ENCODE data around the gene OTULINL. TPM values are rescaled to one million over a fixed set of nuclear protein-coding genes. Genes with fewer than 3 reads are reported as not detected.

Gene OTULINL
- total RNA-seq, 2 experiments from 2014 or later: 31.1 to 34.6 TPM

DNA sequence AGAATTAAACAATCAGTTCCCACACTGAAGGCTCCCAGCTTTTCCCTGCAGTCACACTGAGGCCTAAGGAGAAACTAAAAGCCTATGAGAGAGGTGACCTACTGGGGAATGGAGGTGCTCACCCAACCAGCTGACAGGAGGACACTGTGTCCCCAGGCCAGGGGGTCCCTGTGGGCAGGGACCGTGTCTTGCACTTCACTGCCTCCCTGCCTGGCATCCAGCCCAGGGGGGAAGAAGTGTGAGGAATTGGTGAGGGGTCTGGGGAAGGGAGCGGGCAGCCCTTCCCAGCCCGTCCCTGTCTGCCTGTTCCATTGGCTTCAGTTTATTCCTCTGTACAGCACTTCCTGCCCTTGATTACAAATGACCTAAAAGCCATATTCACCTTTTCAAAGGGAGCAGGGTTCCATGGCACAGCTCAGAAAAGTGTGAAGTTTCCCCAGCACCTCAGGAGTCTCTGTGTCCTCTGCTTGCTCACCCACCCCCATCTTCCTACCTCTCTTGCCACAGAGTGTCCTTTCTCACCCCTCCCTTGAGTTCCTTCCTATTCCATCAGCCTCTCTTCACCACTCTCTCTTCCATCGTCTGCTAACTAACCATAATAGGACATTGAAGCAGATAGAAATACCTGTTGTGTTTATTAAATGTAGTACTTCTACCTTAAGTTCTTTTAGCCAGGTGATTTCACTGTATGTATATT is 12.9 kb downstream of the OTULINL start:
- Mint-ChIP-seq H3K9me3 (no peaks in the 10 kb centered on the region), H3K4me1 (peaks cover 83% of the 10 kb centered on the region), H3K27me3 (no peaks in the 10 kb centered on the region), H3K27ac (peak overlapping the region; percentile 95), H3K36me3 (ENCODE audit: low read depth) (peaks cover 24% of the 10 kb centered on the region), H3K4me3 (peak overlapping the region; percentile 53)
- DNase-seq: peak; percentile 19
- CTCF ChIA-PET: interaction anchor here (0.6 to 5.7 kb wide), 4 partner anchors 12 to 229 kb away, joined by 3 to 42 read pairs (median 7); partner anchors contain the start of gene OTULINL
- POLR2A ChIA-PET: interaction anchor here (1.0 to 5.6 kb wide), 8 partner anchors 10 to 276 kb away, joined by 3 to 122 read pairs (median 6); partner anchors contain the start of gene OTULINL

DNA sequence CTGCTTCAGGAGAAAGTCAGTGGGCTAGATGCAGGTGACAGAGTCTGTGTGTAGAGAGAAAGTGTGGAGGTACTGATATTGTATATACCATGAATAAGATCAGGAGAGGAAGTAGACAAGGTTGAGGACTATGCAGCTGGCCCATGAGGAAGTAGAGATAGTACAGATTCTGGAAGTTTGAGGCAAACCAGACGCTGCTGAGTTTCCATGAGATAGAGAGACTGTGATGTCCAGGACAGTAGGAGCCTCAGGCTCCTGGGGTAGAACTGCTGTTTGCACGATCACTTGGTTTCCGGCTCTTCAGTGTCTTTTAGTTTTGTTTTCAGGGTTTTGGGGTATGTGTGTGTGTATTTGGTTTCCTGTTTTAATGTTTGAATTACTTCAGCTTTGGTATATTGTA is 13.6 kb downstream of the OTULINL start:
- ChIA-PET POLR2A (interaction anchor here (0.9 to 5.6 kb wide), 9 partner anchors 10 to 276 kb away, joined by 3 to 122 read pairs (median 5); partner anchors contain the start of gene OTULINL), CTCF (interaction anchor here (0.6 to 5.7 kb wide), 5 partner anchors 12 to 231 kb away, joined by 3 to 42 read pairs (median 4); partner anchors contain the start of gene OTULINL)
- no peaks in the 10 kb centered on the region for H3K9me3 Mint-ChIP-seq
- DNase-seq: peak; percentile 56
- peaks cover 28% of the 10 kb centered on the region for H3K36me3 Mint-ChIP-seq (ENCODE audit: low read depth)
- no peaks in the 10 kb centered on the region for H3K27me3 Mint-ChIP-seq
- peaks cover 84% of the 10 kb centered on the region for H3K4me1 Mint-ChIP-seq
- H3K4me3 Mint-ChIP-seq: peak overlapping the region; percentile 53
- H3K27ac Mint-ChIP-seq: peak overlapping the region; percentile 95

DNA sequence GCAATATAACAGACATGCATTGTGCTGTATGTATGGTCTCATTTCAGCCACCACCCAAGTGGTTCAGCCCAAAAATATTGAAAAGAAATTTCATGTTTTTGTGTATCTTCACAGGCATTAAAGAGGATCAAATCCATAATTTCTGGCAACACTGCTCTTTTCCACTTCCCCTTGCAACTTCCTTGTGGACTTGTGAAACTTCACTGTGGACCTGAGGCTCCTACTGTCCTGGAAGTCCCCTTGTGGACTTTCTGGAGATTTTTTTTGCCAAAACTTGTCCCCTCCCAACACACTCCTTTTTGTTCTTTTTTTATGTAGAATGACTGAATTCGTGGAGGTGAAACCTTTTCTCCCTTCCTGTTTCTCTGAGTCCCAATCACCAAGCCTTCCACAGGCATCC is 14.3 kb downstream of the OTULINL start:
- H3K4me1 Mint-ChIP-seq: peaks cover 82% of the 10 kb centered on the region
- peak overlapping the region; percentile 53 for H3K4me3 Mint-ChIP-seq
- no peak for DNase-seq
- ChIA-PET CTCF (interaction anchor here (1.0 to 5.7 kb wide), 2 partner anchors 13 to 231 kb away, joined by 3 to 42 read pairs; partner anchors contain the start of gene OTULINL), POLR2A (interaction anchor here (0.9 to 5.6 kb wide), 7 partner anchors 11 to 275 kb away, joined by 3 to 122 read pairs (median 5); partner anchors contain the start of gene OTULINL)
- peaks cover 33% of the 10 kb centered on the region for H3K36me3 Mint-ChIP-seq (ENCODE audit: low read depth)
- peak overlapping the region; percentile 95 for H3K27ac Mint-ChIP-seq
- H3K9me3 Mint-ChIP-seq: no peaks in the 10 kb centered on the region
- no peaks in the 10 kb centered on the region for H3K27me3 Mint-ChIP-seq

DNA sequence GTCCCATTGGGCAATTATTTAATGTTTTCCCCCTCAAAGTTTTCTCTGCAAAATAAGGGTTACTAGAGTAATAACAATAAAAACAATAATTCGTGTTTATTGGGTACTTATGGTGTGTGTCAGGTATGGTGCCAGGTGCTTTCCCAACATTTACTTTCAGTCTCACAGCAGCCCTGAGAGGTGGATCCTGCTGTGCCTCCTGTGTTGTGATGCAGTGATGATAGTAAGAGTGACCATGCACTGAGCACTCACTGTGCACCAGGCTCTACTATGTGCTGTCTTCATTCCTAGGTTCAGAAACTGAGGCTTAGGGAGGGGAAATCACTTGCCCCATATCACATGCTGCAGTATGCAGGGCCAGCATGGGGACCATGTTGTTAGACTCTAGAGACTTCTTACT is 15.5 kb downstream of the OTULINL start:
- ChIA-PET CTCF (no interaction called here), POLR2A (interaction anchor here (2.3 kb wide), 1 partner anchor 8 kb away, joined by 6 read pairs; no protein-coding TSS in a partner anchor)
- peak overlapping the region; percentile 95 for H3K27ac Mint-ChIP-seq
- no peaks in the 10 kb centered on the region for H3K27me3 Mint-ChIP-seq
- H3K36me3 Mint-ChIP-seq (ENCODE audit: low read depth): peaks cover 43% of the 10 kb centered on the region
- no peaks in the 10 kb centered on the region for H3K9me3 Mint-ChIP-seq
- no peak for DNase-seq
- H3K4me3 Mint-ChIP-seq: no peak overlapping the region
- peaks cover 74% of the 10 kb centered on the region for H3K4me1 Mint-ChIP-seq

DNA sequence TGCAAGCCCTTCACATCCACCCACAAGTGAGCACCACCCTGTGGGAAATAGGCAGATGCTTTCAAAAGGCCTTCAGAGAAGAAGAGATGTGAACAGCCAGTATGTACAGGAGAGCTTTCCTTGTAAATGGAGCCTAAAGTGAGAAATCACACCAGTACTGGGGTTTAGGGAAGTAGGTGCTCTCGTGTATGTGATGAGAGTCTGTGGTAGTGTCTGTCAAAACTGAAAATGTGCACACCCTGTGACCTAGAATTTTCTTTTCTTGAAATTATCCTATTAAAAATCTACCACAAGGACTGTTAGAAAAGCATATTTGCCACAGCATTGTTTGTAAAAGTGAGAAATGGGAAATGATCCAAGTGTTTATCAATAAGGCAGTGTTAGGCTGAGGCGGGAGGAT is 16.6 kb downstream of the OTULINL start:
- no peaks in the 10 kb centered on the region for H3K9me3 Mint-ChIP-seq
- no peaks in the 10 kb centered on the region for H3K27me3 Mint-ChIP-seq
- no peak for DNase-seq
- ChIA-PET CTCF (interaction anchor here (0.8 to 2.1 kb wide), 3 partner anchors 16 to 50 kb away, joined by 3 to 12 read pairs (median 4); partner anchors contain the start of gene OTULINL), POLR2A (interaction anchor here (0.8 to 2.3 kb wide), 4 partner anchors 9 to 184 kb away, joined by 3 to 13 read pairs (median 4); no protein-coding TSS in a partner anchor)
- H3K27ac Mint-ChIP-seq: no peak overlapping the region
- no peak overlapping the region for H3K4me3 Mint-ChIP-seq
- H3K36me3 Mint-ChIP-seq (ENCODE audit: low read depth): peaks cover 47% of the 10 kb centered on the region
- peaks cover 70% of the 10 kb centered on the region for H3K4me1 Mint-ChIP-seq

DNA sequence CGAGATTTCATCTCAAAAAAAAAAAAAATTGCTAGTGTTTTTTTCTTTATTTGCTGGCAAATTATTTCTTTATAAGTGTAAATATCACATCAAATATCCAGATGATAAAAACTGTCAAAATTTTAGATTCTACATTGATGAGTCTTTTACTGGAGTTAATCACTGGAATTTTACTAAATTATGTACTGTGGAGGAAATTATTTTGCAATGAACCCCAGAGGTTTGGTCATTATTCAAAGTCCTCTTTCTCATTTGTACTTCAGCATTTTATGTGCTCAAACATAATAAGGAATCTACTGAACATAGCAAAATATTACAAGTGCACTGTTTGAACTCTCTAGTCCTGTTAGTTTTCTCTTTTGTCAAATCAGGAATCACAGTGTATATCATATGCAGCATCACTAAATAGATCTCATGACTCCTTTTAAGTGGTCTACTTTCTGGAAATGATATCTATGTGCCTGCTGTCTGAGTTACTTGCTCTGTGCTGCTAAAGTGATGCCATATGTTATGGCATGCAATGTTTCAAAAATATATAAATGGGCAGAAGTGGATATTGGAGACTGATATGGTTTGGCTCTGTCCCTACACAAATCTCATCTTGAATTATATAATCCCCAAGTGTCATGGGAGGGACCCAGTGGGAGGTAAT is 18.0 kb downstream of the OTULINL start:
- no peak overlapping the region for H3K27ac Mint-ChIP-seq
- peaks cover 58% of the 10 kb centered on the region for H3K36me3 Mint-ChIP-seq (ENCODE audit: low read depth)
- peaks cover 56% of the 10 kb centered on the region for H3K4me1 Mint-ChIP-seq
- DNase-seq: no peak
- H3K4me3 Mint-ChIP-seq: no peak overlapping the region
- H3K9me3 Mint-ChIP-seq: no peaks in the 10 kb centered on the region
- ChIA-PET POLR2A (interaction anchor here (2.0 kb wide), 1 partner anchor 17 kb away, joined by 13 read pairs; no protein-coding TSS in a partner anchor), CTCF (interaction anchor here (2.1 kb wide), 1 partner anchor 49 kb away, joined by 12 read pairs; no protein-coding TSS in a partner anchor)
- no peaks in the 10 kb centered on the region for H3K27me3 Mint-ChIP-seq

DNA sequence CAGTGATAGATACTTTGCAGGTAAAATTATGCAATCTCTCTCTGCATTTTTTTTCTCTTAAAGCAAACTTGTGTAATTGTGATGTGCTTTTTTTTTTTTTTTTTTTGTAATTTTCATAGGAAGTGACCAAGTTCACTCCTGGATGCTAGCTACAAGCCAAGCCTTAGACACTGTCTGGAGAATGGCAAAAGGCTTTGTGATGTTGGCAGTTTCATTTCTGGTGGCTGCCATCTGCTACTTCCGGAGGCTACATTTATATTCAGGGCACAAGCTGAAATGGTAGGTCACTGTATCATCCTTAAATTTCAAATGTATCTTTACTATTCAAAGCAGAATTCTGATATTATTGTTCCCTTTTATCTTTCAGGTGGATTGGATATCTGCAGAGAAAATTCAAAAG is 19.3 kb downstream of the OTULINL start:
- Mint-ChIP-seq H3K27ac (no peak overlapping the region), H3K4me3 (no peak overlapping the region), H3K4me1 (peaks cover 45% of the 10 kb centered on the region), H3K9me3 (no peaks in the 10 kb centered on the region), H3K36me3 (ENCODE audit: low read depth) (peaks cover 67% of the 10 kb centered on the region), H3K27me3 (no peaks in the 10 kb centered on the region)
- POLR2A ChIA-PET: interaction anchor here (0.8 kb wide), 1 partner anchor 19 kb away, joined by 3 read pairs; the partner anchor contains the start of gene OTULINL
- CTCF ChIA-PET: interaction anchor here (0.6 to 0.8 kb wide), 3 partner anchors 25 to 201 kb away, joined by 3 read pairs; no protein-coding TSS in a partner anchor
- no peak for DNase-seq

DNA sequence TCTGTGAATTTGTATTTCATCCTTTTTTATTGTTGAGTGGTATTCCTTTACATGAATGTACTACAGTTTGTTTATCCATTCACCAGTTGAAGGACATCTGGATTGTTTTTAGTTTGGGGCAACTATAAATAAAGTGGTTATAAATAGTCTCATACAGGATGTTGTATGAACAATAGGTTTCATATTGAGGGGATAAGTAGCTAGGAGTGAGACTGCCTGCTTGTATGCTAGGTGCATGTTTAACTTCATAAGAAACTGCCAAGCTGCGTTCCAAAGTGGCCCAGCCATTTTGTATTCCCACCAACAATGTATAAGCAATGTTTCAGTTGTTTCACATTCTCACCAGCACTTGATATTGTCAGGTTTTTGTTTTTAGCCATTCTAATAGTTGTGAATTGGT is 21.5 kb downstream of the OTULINL start:
- Mint-ChIP-seq H3K27me3 (no peaks in the 10 kb centered on the region), H3K9me3 (no peaks in the 10 kb centered on the region), H3K27ac (no peak overlapping the region), H3K4me3 (no peak overlapping the region), H3K36me3 (ENCODE audit: low read depth) (peaks cover 71% of the 10 kb centered on the region), H3K4me1 (peaks cover 22% of the 10 kb centered on the region)
- no peak for DNase-seq
- ChIA-PET CTCF (no interaction called here), POLR2A (no interaction called here)

DNA sequence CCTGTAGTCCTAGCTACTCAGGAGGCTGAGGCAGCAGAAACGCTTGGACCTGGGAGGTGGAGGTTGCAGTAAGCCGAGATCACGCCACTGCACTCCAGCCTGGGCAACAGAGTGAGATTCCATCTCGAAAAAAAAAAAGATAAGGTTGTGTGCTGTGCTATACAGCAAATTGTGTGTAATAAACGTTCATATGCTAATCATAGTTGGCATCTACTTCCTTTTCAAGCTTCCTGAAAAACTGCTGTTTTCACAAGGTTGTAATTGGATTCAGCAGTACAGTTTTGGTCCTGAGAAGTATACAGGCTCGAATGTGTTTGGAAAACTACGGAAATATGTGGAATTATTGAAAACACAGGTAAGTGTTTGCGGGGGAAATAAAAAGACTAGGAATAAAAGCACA is 25.5 kb downstream of the OTULINL start:
- ChIA-PET POLR2A (interaction anchor here (2.2 kb wide), 1 partner anchor 25 kb away, joined by 5 read pairs; no protein-coding TSS in a partner anchor), CTCF (interaction anchor here (1.3 kb wide), 1 partner anchor 42 kb away, joined by 3 read pairs; no protein-coding TSS in a partner anchor)
- no peak for DNase-seq
- Mint-ChIP-seq H3K4me1 (peaks cover 7% of the 10 kb centered on the region), H3K27me3 (no peaks in the 10 kb centered on the region), H3K27ac (no peak overlapping the region), H3K36me3 (ENCODE audit: low read depth) (peaks cover 79% of the 10 kb centered on the region), H3K9me3 (no peaks in the 10 kb centered on the region), H3K4me3 (no peak overlapping the region)

DNA sequence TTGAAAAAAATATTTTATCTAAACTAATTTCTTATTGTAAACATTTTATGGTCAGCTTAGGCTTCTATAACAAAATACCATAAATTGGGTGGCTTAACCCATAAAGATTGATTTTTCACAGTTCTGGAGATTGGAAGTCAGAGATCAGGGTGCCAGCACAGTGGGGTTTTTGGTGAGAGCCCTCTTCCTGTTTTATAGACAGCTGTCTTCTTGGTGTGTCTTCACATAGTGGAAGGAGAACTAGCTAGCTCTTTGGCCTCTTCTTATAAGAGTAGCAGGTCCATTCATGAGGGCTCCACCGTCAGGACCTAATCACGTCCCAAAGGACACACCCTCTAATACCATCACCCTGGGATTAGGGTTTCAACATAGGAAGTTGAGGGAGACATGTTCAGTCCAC is 26.6 kb downstream of the OTULINL start:
- H3K36me3 Mint-ChIP-seq (ENCODE audit: low read depth): peaks cover 75% of the 10 kb centered on the region
- POLR2A ChIA-PET: interaction anchor here (2.2 kb wide), 1 partner anchor 26 kb away, joined by 5 read pairs; no protein-coding TSS in a partner anchor
- CTCF ChIA-PET: interaction anchor here (0.7 kb wide), 1 partner anchor 40 kb away, joined by 4 read pairs; no protein-coding TSS in a partner anchor
- no peaks in the 10 kb centered on the region for H3K27me3 Mint-ChIP-seq
- DNase-seq: no peak
- no peak overlapping the region for H3K4me3 Mint-ChIP-seq
- H3K27ac Mint-ChIP-seq: no peak overlapping the region
- no peaks in the 10 kb centered on the region for H3K9me3 Mint-ChIP-seq
- no peaks in the 10 kb centered on the region for H3K4me1 Mint-ChIP-seq

DNA sequence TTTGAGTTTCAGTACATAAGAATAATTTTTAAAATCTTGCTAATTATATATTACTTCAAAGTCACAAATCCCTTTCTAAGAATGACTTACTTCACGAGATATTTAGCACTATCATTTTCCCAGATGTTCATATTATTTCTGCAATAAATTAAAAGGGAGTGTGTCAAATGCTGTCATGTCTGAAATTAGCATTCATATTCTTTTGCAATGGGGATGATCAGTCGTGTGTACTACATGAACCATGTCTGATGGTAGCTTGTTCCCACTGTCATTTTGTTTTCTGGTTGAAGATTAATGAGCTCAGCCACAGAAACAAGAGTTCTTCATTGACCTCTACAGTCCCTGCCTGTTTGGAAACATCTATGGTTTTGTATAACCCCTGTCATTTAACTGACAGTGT is 30.1 kb downstream of the OTULINL start:
- Mint-ChIP-seq H3K4me1 (no peaks in the 10 kb centered on the region), H3K9me3 (no peaks in the 10 kb centered on the region), H3K27me3 (no peaks in the 10 kb centered on the region), H3K4me3 (no peak overlapping the region), H3K27ac (no peak overlapping the region), H3K36me3 (ENCODE audit: low read depth) (peaks cover 70% of the 10 kb centered on the region)
- ChIA-PET POLR2A (interaction anchor here (1.2 kb wide), 1 partner anchor 16 kb away, joined by 3 read pairs; no protein-coding TSS in a partner anchor), CTCF (no interaction called here)
- no peak for DNase-seq

DNA sequence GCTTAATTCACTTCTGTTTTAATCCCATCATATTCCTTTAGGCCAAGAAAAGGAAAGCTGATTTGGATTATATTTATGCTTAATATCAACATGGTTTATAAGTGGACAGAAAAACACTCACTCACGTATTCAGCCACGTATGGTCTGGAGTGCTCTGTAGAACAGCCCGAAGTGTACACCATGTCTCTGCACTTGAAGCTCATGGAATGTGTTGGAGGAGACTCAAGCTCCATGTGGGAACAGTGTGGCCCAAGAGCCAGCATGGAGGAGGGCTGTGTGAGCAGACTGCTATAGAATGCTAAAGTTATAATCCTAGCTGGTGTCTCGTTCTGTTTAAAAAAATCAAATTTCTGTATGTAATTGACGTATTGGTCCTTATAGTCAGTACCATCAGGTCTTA is 32.9 kb downstream of the OTULINL start:
- H3K36me3 Mint-ChIP-seq (ENCODE audit: low read depth): peaks cover 61% of the 10 kb centered on the region

More for the DNA sequence above, 32.9 kb downstream of the OTULINL start:
- H3K4me1 Mint-ChIP-seq: no peaks in the 10 kb centered on the region
- ChIA-PET POLR2A (interaction anchor here (1.1 kb wide), 1 partner anchor 32 kb away, joined by 3 read pairs; no protein-coding TSS in a partner anchor), CTCF (interaction anchor here (1.6 kb wide), 1 partner anchor 263 kb away, joined by 3 read pairs; no protein-coding TSS in a partner anchor)
- no peaks in the 10 kb centered on the region for H3K27me3 Mint-ChIP-seq
- no peak overlapping the region for H3K27ac Mint-ChIP-seq
- H3K9me3 Mint-ChIP-seq: no peaks in the 10 kb centered on the region
- no peak for DNase-seq
- H3K4me3 Mint-ChIP-seq: no peak overlapping the region
